ENCODE data around the gene HECW1. TPM values are rescaled to one million over a fixed set of nuclear protein-coding genes. Genes with fewer than 3 reads are reported as not detected.
A peak's percentile ranks its signal among the peaks of the same experiment; 100 is the strongest.

Gene HECW1
- total RNA-seq, 6 donors from 2014 or later, result 0.10 to 1.0 (median 0.76) TPM; not detected in 1

DNA sequence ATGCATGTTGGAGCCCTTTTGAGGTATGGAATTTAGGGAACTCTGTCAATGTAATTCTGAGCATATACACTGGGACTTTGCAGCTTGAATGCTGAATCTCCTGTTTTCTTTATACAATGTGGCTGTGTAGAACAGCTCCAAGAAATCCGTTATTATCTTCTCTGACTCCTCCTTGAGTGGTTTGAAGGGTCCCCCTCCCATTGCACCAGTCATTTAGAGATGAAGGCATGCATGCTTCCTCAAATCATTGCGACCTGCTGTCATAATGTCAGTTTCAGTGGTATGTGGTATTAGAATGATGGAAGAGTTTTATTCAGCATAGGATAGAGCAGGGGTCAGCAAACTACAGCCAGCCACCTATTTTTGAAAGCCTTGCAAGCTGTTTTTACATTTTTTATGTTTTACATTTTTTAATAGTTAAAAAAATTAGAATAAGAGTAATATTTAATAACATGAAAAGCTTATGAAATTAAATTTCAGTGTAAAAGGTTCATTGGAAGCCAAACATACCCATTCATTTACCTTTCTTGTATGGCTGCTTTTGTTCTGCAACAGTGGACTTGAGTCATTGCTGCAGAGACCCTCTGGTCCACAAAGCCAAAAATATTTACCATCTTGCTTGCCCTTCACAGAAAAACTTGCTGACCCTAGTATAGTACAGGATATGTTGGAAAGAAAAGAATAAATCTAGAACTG is 478.6 kb downstream of the HECW1 start:
- H3K4me3 ChIP-seq, result no peak overlapping the region
- peaks cover 3 to 70% (median 19%) of the 10 kb centered on the region in 4 donors for H3K4me1 ChIP-seq
- H3K27ac ChIP-seq, result peak overlapping the region in 1 of 4 donors; percentile 37
- ATAC-seq (ENCODE audit: low FRiP score in 2 of 2), result no peak
- DNase-seq, result no peak
- H3K27me3 ChIP-seq, result no peaks in the 10 kb centered on the region
- TF ChIP-seq POLR2A (IDR thresholded peaks at IDR 0.05) (no peak), POLR2AphosphoS5 (IDR thresholded peaks at IDR 0.05) (no peak), EP300 (IDR thresholded peaks at IDR 0.05) (no peak)
- TF ChIP-seq, protein P1, sequence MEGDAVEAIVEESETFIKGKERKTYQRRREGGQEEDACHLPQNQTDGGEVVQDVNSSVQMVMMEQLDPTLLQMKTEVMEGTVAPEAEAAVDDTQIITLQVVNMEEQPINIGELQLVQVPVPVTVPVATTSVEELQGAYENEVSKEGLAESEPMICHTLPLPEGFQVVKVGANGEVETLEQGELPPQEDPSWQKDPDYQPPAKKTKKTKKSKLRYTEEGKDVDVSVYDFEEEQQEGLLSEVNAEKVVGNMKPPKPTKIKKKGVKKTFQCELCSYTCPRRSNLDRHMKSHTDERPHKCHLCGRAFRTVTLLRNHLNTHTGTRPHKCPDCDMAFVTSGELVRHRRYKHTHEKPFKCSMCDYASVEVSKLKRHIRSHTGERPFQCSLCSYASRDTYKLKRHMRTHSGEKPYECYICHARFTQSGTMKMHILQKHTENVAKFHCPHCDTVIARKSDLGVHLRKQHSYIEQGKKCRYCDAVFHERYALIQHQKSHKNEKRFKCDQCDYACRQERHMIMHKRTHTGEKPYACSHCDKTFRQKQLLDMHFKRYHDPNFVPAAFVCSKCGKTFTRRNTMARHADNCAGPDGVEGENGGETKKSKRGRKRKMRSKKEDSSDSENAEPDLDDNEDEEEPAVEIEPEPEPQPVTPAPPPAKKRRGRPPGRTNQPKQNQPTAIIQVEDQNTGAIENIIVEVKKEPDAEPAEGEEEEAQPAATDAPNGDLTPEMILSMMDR (IDR thresholded peaks at IDR 0.05), result no peak
- peaks cover 0 to 4% (median 0%) of the 10 kb centered on the region in 4 donors for H3K36me3 ChIP-seq
- H3K9me3 ChIP-seq, result no peaks in the 10 kb centered on the region
- 53 to 56% methylated on average over 2 of the region's 2 CpGs for WGBS, 2 donors

DNA sequence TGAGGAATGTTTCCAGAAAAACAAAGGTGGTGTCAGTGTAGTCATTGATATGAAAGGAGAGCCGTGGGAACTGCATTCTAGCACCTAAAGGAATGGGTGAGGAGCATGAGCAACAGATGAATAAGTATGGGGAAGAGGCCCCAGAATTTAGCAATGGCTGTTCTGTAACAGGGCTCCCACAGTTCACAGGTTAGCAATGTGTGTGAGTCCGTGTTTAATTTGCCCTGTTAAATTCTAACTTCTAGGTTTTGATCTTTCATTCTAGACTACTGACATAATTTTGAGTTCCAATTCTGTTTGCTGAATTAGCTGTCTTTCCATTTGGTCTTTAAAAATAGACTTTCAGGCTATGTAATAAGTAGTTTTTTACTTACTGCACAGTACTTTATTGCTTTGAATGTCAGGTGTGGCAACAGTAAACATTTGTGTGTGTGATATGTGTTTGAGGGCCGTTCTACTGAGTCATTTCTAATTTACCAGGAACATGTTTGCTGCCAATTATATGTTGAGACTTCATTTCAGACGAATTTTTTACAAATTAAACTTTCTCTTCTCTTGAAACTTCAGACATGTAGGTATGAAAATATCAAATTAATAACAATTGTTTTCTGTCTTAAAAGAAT is 479.2 kb downstream of the HECW1 start:
- DNase-seq (no peak), ATAC-seq (ENCODE audit: low FRiP score in 2 of 2) (no peak)
- Histone ChIP-seq H3K36me3 (peaks cover 0 to 10% (median 0%) of the 10 kb centered on the region in 4 donors), H3K27me3 (no peaks in the 10 kb centered on the region), H3K4me1 (peaks cover 3 to 65% (median 16%) of the 10 kb centered on the region in 4 donors), H3K9me3 (no peaks in the 10 kb centered on the region), H3K27ac (peak overlapping the region in 1 of 4 donors; percentile 37), H3K4me3 (no peak overlapping the region)
- 61% methylated on average over 4 of the region's 4 CpGs for WGBS, 2 donors
- no peak for TF ChIP-seq POLR2A (IDR thresholded peaks at IDR 0.05)
- TF ChIP-seq POLR2AphosphoS5 (IDR thresholded peaks at IDR 0.05), result no peak
- TF ChIP-seq, protein P1 (IDR thresholded peaks at IDR 0.05), result no peak

DNA sequence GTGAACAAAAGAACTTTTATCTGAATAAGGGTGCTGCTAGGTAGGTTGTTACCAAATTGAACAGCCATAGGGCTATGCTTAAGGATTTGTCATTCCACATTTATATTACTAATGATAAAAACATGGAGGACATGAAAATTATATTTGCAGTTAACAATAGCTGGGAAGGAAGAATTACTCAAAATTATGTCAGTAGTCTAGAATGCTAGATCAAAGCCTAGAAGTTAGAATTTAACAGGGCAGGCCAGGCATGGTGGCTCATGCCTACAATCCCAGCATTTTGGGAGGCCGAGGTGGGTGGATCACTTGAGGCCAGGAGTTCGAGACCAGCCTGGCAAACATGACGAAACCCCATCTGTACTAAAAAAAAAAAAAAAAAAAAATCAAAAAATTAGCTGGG is 479.9 kb downstream of the HECW1 start:
- no peak for ATAC-seq (ENCODE audit: low FRiP score in 2 of 2)
- WGBS, 2 donors, result 84 to 97% methylated on average over 3 of the region's 3 CpGs

DNA sequence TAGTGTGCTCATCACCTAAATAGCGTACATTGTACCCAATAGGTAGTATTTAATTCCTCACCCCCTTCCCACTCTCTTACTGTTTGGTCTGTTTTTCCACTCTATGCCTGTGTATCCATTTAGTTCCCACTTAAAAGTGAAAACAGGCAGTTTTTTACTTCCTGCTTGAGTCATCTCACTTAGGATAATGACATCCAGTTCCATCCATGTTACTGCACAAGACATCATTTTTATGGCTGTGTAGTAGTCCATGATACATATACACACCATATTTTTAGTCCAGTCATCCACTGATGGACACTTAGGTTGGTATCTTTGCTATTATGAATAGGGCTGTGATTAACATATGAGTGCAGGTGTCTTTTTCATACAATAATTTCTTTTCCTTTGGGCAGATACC is 480.6 kb downstream of the HECW1 start:
- H3K4me1 ChIP-seq, result peaks cover 3 to 56% (median 14%) of the 10 kb centered on the region in 4 donors

More for the DNA sequence above, 479.9 kb downstream of the HECW1 start:
- DNase-seq, result no peak
- peaks cover 3 to 62% (median 15%) of the 10 kb centered on the region in 4 donors for H3K4me1 ChIP-seq
- TF ChIP-seq, protein P1 (IDR thresholded peaks at IDR 0.05), result no peak
- TF ChIP-seq POLR2A (IDR thresholded peaks at IDR 0.05) (no peak), POLR2AphosphoS5 (IDR thresholded peaks at IDR 0.05) (no peak), EP300 (IDR thresholded peaks at IDR 0.05) (no peak)
- H3K36me3 ChIP-seq, result peaks cover 0 to 17% (median 3%) of the 10 kb centered on the region in 4 donors
- H3K4me3 ChIP-seq, result no peak overlapping the region
- no peaks in the 10 kb centered on the region for H3K9me3 ChIP-seq
- no peak overlapping the region for H3K27ac ChIP-seq
- no peaks in the 10 kb centered on the region for H3K27me3 ChIP-seq

More for the DNA sequence above, 480.6 kb downstream of the HECW1 start:
- Histone ChIP-seq H3K4me3 (no peak overlapping the region), H3K9me3 (no peaks in the 10 kb centered on the region), H3K27me3 (no peaks in the 10 kb centered on the region), H3K36me3 (peaks cover 0 to 24% (median 8%) of the 10 kb centered on the region in 4 donors), H3K27ac (no peak overlapping the region)
- 92 to 96% methylated on average over 1 of the region's 1 CpG for WGBS, 2 donors
- DNase-seq (no peak), ATAC-seq (ENCODE audit: low FRiP score in 2 of 2) (peak in 1 of 2 donors; percentile 35)
- TF ChIP-seq, protein P1 (IDR thresholded peaks at IDR 0.05), result no peak
- TF ChIP-seq POLR2A (IDR thresholded peaks at IDR 0.05) (no peak), POLR2AphosphoS5 (IDR thresholded peaks at IDR 0.05) (no peak), EP300 (IDR thresholded peaks at IDR 0.05) (no peak)

All from upper lobe of left lung (tissue), 6 donors.